HEK293T (cell line): ENCODE measurements around the gene KIF26B.

Experiments
- CTCF ChIA-PET: fragments of 350-600 bp; formaldehyde crosslinking; extraction: SDS; loops from one replicate; lab custom pipeline; 2021; ENCODE audit warnings: antibody characterized with exemption, inconsistent platforms; lab: Yijun Ruan, JAX
- POLR2A ChIA-PET: fragments of 350-600 bp; formaldehyde crosslinking; extraction: SDS; loops from one replicate; lab custom pipeline; 2020; ENCODE audit warnings: antibody characterized with exemption, inconsistent platforms; lab: Yijun Ruan, JAX
- DNase-seq: peaks from one replicate; pipeline ENCODE4 v3.0.0; 2012; ENCODE audit warnings: mixed read lengths; ENCODE audit errors: extremely low spot score
- ARNT ChIP-seq: fragments of 450-650 bp; IDR thresholded peaks from 2 replicates; pipeline ENCODE4 v1.6.1; 2017; ENCODE audit warnings: mild to moderate bottlenecking
- BHLHE40 ChIP-seq: fragments of 450-650 bp; IDR thresholded peaks from 2 replicates; pipeline ENCODE4 v1.6.1; 2016; ENCODE audit warnings: mild to moderate bottlenecking, moderate library complexity, borderline replicate concordance
- CTBP1 ChIP-seq: fragments of 450-650 bp; IDR thresholded peaks from 2 replicates; pipeline ENCODE4 v1.6.1; 2016; ENCODE audit warnings: borderline replicate concordance
- ELF4 ChIP-seq: fragments of 450-650 bp; IDR thresholded peaks from 2 replicates; pipeline ENCODE4 v1.6.1; 2017; ENCODE audit warnings: antibody characterized with exemption
- FOXA1 ChIP-seq: fragments of 450-650 bp; IDR thresholded peaks from 2 replicates; pipeline ENCODE4 v1.6.1; 2016; ENCODE audit warnings: mild to moderate bottlenecking
- FOXK2 ChIP-seq: fragments of 450-650 bp; IDR thresholded peaks from 2 replicates; pipeline ENCODE4 v1.6.1; 2016; ENCODE audit warnings: mild to moderate bottlenecking
- FOXM1 ChIP-seq: fragments of 450-650 bp; IDR thresholded peaks from 2 replicates; pipeline ENCODE4 v1.6.1; 2017; ENCODE audit warnings: mild to moderate bottlenecking, borderline replicate concordance
- HDGF ChIP-seq: fragments of 450-650 bp; IDR thresholded peaks from 2 replicates; pipeline ENCODE4 v1.6.1; 2017; ENCODE audit warnings: antibody characterized with exemption, borderline replicate concordance
- L3MBTL2 ChIP-seq: fragments of 450-650 bp; conservative IDR thresholded peaks from 2 replicates; pipeline ENCODE4 v1.6.1; 2016; ENCODE audit warnings: mild to moderate bottlenecking
- LEF1 ChIP-seq: fragments of 450-650 bp; IDR thresholded peaks from 2 replicates; pipeline ENCODE4 v1.6.1; 2017; ENCODE audit warnings: mild to moderate bottlenecking, borderline replicate concordance
- NFRKB ChIP-seq: fragments of 450-650 bp; IDR thresholded peaks from 2 replicates; pipeline ENCODE4 v1.6.1; 2016; ENCODE audit warnings: mild to moderate bottlenecking, moderate library complexity
- SP1 ChIP-seq: fragments of 450-650 bp; IDR thresholded peaks from 2 replicates; pipeline ENCODE4 v1.6.1; 2017
- SUZ12 ChIP-seq: fragments of 450-650 bp; IDR thresholded peaks from 2 replicates; pipeline ENCODE4 v1.6.1; 2016; ENCODE audit warnings: mild to moderate bottlenecking
- TARDBP ChIP-seq: fragments of 450-650 bp; IDR thresholded peaks from 2 replicates; pipeline ENCODE4 v1.6.1; 2016
- ZNF384 ChIP-seq: fragments of 450-650 bp; IDR thresholded peaks from 2 replicates; pipeline ENCODE4 v1.6.1; 2016
- TF ChIP-seq, protein P1 (sequence below): fragments of 450-650 bp; IDR thresholded peaks from 2 replicates; pipeline ENCODE4 v1.6.1; 2016

Gene KIF26B

GRCh38 chr1:245153552-245154428 is 995 bp upstream of the KIF26B start:
- TF ChIP-seq, protein P1, sequence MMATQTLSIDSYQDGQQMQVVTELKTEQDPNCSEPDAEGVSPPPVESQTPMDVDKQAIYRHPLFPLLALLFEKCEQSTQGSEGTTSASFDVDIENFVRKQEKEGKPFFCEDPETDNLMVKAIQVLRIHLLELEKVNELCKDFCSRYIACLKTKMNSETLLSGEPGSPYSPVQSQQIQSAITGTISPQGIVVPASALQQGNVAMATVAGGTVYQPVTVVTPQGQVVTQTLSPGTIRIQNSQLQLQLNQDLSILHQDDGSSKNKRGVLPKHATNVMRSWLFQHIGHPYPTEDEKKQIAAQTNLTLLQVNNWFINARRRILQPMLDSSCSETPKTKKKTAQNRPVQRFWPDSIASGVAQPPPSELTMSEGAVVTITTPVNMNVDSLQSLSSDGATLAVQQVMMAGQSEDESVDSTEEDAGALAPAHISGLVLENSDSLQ, result no peak
- TF ChIP-seq SUZ12, result no peak
- TF ChIP-seq FOXM1, result no peak
- TF ChIP-seq L3MBTL2, result peak; percentile 69
- CTCF ChIA-PET, result interaction anchor here (0.6 to 2.2 kb wide), 5 partner anchors 204 to 850 kb away, joined by 3 to 7 read pairs (median 3); no protein-coding TSS in a partner anchor
- POLR2A ChIA-PET, result no interaction called here
- DNase-seq, result no peak

DNA sequence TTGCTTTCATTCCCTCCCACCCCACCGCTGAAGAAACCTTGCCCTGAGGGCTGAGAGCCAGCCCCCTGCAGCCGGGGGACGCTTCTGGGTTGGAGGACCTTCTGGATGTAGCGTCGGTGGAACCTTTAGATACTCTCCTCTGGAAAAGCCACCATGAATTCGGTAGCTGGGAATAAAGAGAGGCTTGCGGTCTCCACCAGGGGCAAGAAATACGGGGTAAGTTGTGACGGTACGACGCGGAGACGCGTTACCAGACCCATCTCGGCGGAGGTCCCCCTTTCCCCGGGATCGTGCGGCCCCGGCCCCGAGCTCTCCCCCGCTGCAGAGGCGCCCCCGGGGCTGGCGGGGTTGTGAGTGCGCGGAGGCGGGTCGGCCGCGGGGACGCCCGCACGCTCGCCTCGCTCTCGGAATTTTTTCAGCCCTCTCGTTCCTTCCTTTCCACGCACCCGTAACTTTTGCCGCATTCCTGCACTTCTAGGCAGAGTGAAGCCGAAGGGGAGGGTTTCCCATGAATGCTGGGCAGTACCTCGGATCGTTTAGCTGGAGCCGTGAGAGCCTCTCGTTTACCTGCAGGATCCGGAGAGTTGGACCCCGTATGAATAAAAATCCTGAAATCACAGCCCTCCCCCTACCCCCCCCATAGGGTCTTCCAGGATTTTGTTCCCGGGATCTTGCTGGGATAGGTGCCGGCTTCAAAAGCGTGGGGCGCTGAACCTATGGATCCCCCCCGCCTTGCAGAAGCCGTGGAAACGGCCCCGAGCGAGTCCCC is 671 bp downstream of the KIF26B start:
- CTCF ChIA-PET, result interaction anchor here (0.5 kb wide), 1 partner anchor 157 kb away, joined by 3 read pairs; no protein-coding TSS in a partner anchor
- POLR2A ChIA-PET, result no interaction called here
- TF ChIP-seq ARNT (no peak), LEF1 (no peak), ELF4 (no peak), ZNF384 (no peak), SP1 (no peak), BHLHE40 (no peak), FOXK2 (no peak), L3MBTL2 (no peak), NFRKB (no peak), HDGF (no peak), TARDBP (no peak), FOXM1 (no peak), CTBP1 (no peak), SUZ12 (no peak), FOXA1 (no peak)
- TF ChIP-seq, protein P1, result no peak
- peak; percentile 13 for DNase-seq

- POLR2A ChIA-PET, result no interaction called here
- CTCF ChIA-PET, result no interaction called here
- DNase-seq, result peak; percentile 76
- TF ChIP-seq SP1, result no peak
- no peak for TF ChIP-seq ELF4
- no peak for TF ChIP-seq FOXM1
- no peak for TF ChIP-seq CTBP1
- no peak for TF ChIP-seq L3MBTL2
- no peak for TF ChIP-seq ARNT
- TF ChIP-seq, protein P1, result no peak
- TF ChIP-seq SUZ12, result no peak
- no peak for TF ChIP-seq HDGF
These were observed 1.4 kb downstream of the KIF26B start for GRCh38 chr1:245156041-245156735.

DNA sequence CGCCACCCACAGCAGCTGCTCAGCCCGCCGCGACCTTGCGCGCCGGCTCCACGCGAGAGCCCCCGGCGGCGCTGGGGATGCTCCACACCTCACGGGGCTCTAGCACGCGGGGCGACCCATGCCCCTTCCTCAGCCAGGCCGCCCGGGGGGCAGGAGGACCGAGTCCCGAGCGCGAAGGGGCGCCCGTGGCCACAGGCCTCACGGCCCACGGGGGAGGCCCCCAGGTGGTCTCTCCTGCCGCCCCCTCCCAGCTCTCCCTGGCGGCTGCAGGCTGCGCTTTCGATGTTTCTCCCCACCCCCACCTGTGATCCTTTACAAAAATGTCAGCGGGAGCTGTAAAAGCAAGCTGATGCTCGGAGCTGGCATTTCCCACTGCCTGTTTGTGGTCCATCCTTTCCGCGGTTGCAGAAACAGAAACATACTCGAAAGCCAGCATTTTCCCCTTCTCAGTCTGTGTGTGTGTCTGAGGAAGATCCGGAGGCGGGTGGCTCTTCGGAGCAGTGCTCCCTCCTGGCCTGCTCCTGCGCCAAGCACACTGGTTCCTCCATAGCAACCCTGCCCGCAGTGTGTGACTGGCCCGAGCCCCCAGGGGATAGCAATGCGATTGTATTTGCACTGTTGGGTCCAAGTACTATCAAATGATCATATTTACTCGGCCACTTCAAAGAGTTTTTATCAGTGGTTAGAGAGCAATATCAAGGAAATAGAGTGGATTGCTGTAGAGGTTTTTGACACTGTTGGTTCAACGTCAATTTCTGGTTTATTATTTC is 2.1 kb downstream of the KIF26B start:
- CTCF ChIA-PET, result no interaction called here
- POLR2A ChIA-PET, result no interaction called here
- TF ChIP-seq LEF1, result no peak
- no peak for TF ChIP-seq TARDBP
- TF ChIP-seq ZNF384, result no peak
- TF ChIP-seq NFRKB, result no peak
- TF ChIP-seq FOXM1, result no peak
- TF ChIP-seq, protein P1, result no peak
- no peak for TF ChIP-seq FOXA1
- no peak for TF ChIP-seq ELF4
- TF ChIP-seq CTBP1, result no peak
- TF ChIP-seq BHLHE40, result no peak
- no peak for TF ChIP-seq SP1
- no peak for TF ChIP-seq ARNT
- no peak for TF ChIP-seq L3MBTL2
- TF ChIP-seq FOXK2, result no peak
- TF ChIP-seq HDGF, result no peak
- DNase-seq, result no peak
